ENCODE results near the gene TRMT10A. TPM values are rescaled to one million over a fixed set of nuclear protein-coding genes. Genes with fewer than 3 reads are reported as not detected.

TRMT10A gene
- total and polyA plus RNA-seq, 4 donors = 5.3 to 9.1 (median 8.1) TPM

GRCh38 chr4:99518601-99519295 is 45.1 kb downstream of the TRMT10A start:
- H3K4me3 ChIP-seq (ENCODE audit: low read depth, low read length) = no peak overlapping the region
- no peaks in the 10 kb centered on the region for H3K9me3 ChIP-seq (ENCODE audit: control insufficient read depth, insufficient read depth, low read length)
- no peak for DNase-seq (ENCODE audit: low read depth in 4 of 6, low spot score in 6 of 6)
- H3K4me1 ChIP-seq (ENCODE audit: control insufficient read depth, insufficient read depth, low read length) = no peaks in the 10 kb centered on the region
- H3K27me3 ChIP-seq (ENCODE audit: control insufficient read depth, insufficient read depth, low read length) = no peaks in the 10 kb centered on the region
- 86% methylated on average over 1 of the region's 6 CpGs for WGBS (ENCODE audit: insufficient coverage)
- H3K36me3 ChIP-seq (ENCODE audit: control insufficient read depth, insufficient read depth, low read length) = no peaks in the 10 kb centered on the region
- H3K27ac ChIP-seq (ENCODE audit: low read depth, low read length) = no peak overlapping the region

DNA sequence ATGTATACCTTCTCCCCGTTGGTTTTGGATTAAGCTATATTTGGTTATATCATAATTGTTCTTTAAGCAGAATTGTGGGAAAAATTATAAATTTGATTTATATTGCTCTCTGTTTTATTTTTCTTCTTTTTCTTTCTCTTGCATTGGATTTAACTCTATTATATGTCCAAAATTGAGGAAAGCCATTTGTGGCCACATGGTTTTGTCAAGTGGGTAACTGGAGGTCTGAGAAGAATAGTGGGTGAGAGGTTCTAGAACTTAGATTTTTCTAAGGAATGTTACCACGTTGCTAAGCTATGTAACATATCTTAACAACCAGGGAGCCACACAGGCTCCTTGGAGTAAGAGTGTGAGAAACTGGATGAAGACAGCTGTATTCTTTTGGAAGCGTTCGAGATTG is 53.1 kb downstream of the TRMT10A start, which contains the start of gene C4orf17:
Gene C4orf17 (plus strand): TSS at position 301 of the 400 bp plus-strand sequence. CDS start 2,061 bp downstream, outside the sequence.
- DNase-seq (ENCODE audit: low read depth in 4 of 6, low spot score in 6 of 6) = no peak
- Histone ChIP-seq H3K4me1 (ENCODE audit: control insufficient read depth, insufficient read depth, low read length) (no peaks in the 10 kb centered on the region), H3K27me3 (ENCODE audit: control insufficient read depth, insufficient read depth, low read length) (no peaks in the 10 kb centered on the region), H3K27ac (ENCODE audit: low read depth, low read length) (no peak within 1 kb of the TSS), H3K9me3 (ENCODE audit: control insufficient read depth, insufficient read depth, low read length) (no peaks in the 10 kb centered on the region), H3K36me3 (ENCODE audit: control insufficient read depth, insufficient read depth, low read length) (no peaks in the 10 kb centered on the region), H3K4me3 (ENCODE audit: low read depth, low read length) (no peak within 1 kb of the TSS)
- no CpG with 5 or more reads among the region's 4 CpGs for WGBS (ENCODE audit: insufficient coverage)

DNA sequence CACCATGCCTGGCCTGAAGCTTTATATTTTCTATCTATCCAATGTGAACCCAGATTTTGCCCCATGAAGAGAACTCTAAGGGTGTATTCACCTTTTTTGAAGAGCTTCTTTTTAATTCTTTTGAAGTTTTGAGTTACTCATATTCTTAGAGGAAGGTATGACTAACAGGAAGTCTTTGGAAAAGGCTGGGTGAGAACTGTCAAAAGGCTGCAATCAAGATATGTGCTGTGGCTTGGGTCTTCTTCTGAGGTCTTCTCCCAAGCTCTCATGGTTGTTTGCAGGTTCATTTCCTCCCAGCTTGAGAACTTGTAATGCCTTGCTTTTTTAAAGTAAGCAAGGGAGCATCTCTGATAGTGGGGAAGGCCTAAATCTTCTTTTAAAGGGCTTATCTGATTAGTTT is 56.1 kb downstream of the TRMT10A start:
- Histone ChIP-seq H3K27ac (ENCODE audit: low read depth, low read length) (no peak overlapping the region), H3K4me3 (ENCODE audit: low read depth, low read length) (no peak overlapping the region), H3K9me3 (ENCODE audit: control insufficient read depth, insufficient read depth, low read length) (no peaks in the 10 kb centered on the region), H3K27me3 (ENCODE audit: control insufficient read depth, insufficient read depth, low read length) (no peaks in the 10 kb centered on the region), H3K4me1 (ENCODE audit: control insufficient read depth, insufficient read depth, low read length) (no peaks in the 10 kb centered on the region), H3K36me3 (ENCODE audit: control insufficient read depth, insufficient read depth, low read length) (no peaks in the 10 kb centered on the region)
- DNase-seq (ENCODE audit: low read depth in 4 of 6, low spot score in 6 of 6) = no peak

- H3K9me3 ChIP-seq (ENCODE audit: control insufficient read depth, insufficient read depth, low read length) = no peaks in the 10 kb centered on the region
- no peaks in the 10 kb centered on the region for H3K4me1 ChIP-seq (ENCODE audit: control insufficient read depth, insufficient read depth, low read length)
- no peaks in the 10 kb centered on the region for H3K36me3 ChIP-seq (ENCODE audit: control insufficient read depth, insufficient read depth, low read length)
- H3K4me3 ChIP-seq (ENCODE audit: low read depth, low read length) = no peak overlapping the region
- no CpG with 5 or more reads among the region's 1 CpG for WGBS (ENCODE audit: insufficient coverage)
- H3K27ac ChIP-seq (ENCODE audit: low read depth, low read length) = no peak overlapping the region
- DNase-seq (ENCODE audit: low read depth in 4 of 6, low spot score in 6 of 6) = no peak
- no peaks in the 10 kb centered on the region for H3K27me3 ChIP-seq (ENCODE audit: control insufficient read depth, insufficient read depth, low read length)
Observed at GRCh38 chr4:99507349-99507748, 56.5 kb downstream of the TRMT10A start.

DNA sequence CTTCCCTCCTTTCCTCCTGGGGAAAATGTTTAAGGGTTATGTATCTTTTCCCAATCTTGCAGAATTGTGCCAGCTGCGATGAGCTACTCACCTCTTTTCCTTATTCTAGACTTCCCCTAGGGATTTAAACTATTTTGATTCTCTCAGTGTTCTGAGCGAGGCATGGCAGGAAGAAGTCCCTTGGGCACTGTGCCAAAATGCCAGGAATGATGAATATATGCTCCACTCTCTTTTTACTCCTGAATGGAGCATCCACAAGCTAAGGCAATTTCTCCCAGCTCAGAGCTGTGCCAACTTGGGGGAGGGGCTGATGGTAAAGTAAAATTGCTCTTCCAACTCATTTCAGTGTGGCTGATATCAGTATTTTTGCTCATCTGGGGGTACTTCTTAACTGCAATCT is 57.1 kb downstream of the TRMT10A start:
- no peaks in the 10 kb centered on the region for H3K4me1 ChIP-seq (ENCODE audit: control insufficient read depth, insufficient read depth, low read length)
- no peak overlapping the region for H3K27ac ChIP-seq (ENCODE audit: low read depth, low read length)
- H3K9me3 ChIP-seq (ENCODE audit: control insufficient read depth, insufficient read depth, low read length) = no peaks in the 10 kb centered on the region
- H3K4me3 ChIP-seq (ENCODE audit: low read depth, low read length) = no peak overlapping the region
- H3K27me3 ChIP-seq (ENCODE audit: control insufficient read depth, insufficient read depth, low read length) = no peaks in the 10 kb centered on the region
- no CpG with 5 or more reads among the region's 2 CpGs for WGBS (ENCODE audit: insufficient coverage)
- peak in 2 of 6 donors; percentile 4 to 24 for DNase-seq (ENCODE audit: low read depth in 4 of 6, low spot score in 6 of 6)
- no peaks in the 10 kb centered on the region for H3K36me3 ChIP-seq (ENCODE audit: control insufficient read depth, insufficient read depth, low read length)

DNA sequence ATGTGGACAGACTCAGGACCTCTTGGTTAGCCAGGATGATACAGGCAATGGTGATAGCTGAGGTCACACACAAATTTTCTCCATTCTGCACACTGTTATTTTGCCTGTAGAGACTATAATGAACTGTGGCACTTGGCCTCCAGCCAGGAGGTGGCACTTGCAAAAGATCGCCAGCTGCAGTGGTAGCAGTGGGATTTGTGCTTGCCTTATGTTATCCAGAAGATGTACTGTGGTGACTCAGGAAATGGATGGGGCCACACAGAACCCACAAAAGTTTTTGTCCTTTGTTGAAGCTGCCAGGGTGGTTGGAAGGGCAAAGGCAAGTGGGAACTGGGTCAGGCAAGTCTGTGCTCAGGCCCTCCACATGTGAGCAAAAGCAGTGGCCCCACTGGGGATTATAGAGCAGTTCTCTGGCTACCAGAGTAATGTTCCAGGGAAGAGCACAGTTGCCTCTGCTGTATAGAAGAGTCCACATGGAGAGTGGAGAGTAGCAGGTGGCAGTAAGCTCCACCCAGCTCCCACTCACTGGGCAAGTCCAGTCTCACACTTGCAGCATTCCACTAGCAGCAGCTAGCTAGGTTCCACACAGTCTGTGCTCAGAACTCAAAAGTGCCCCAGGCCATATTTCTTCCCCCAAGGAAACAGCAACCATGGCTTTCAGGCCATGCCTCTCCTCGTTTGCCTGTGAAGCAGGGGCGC is 58.9 kb downstream of the TRMT10A start:
- Histone ChIP-seq H3K4me1 (ENCODE audit: control insufficient read depth, insufficient read depth, low read length) (no peaks in the 10 kb centered on the region), H3K9me3 (ENCODE audit: control insufficient read depth, insufficient read depth, low read length) (no peaks in the 10 kb centered on the region), H3K4me3 (ENCODE audit: low read depth, low read length) (no peak overlapping the region), H3K36me3 (ENCODE audit: control insufficient read depth, insufficient read depth, low read length) (no peaks in the 10 kb centered on the region), H3K27me3 (ENCODE audit: control insufficient read depth, insufficient read depth, low read length) (no peaks in the 10 kb centered on the region), H3K27ac (ENCODE audit: low read depth, low read length) (no peak overlapping the region)
- DNase-seq (ENCODE audit: low read depth in 4 of 6, low spot score in 6 of 6) = peak in 2 of 6 donors; percentile 4 to 5
- WGBS (ENCODE audit: insufficient coverage) = 60% methylated on average over 3 of the region's 3 CpGs

Other genes starting within 250 kb of the TRMT10A start
- 1 to 10 TPM; 2.4 to 8.4 TPM for gene ADH1B, start 242.6 kb downstream of the TRMT10A start, total RNA-seq
- gene ADH1B, start 242.6 kb downstream of the TRMT10A start, polyA plus RNA-seq (ENCODE audit: insufficient read length in 2 of 2) = under 1 TPM; 0.33 to 0.84 TPM
- gene ADH1C, start 211.3 kb downstream of the TRMT10A start, total RNA-seq = 1 to 10 TPM; 1.3 to 2.5 TPM
- 1 to 10 TPM; 1.4 to 1.5 TPM for gene ADH1C, start 211.3 kb downstream of the TRMT10A start, polyA plus RNA-seq (ENCODE audit: insufficient read length in 2 of 2)
- not detected for gene ADH7, start 128.7 kb downstream of the TRMT10A start, total RNA-seq
- not detected for gene ADH7, start 128.7 kb downstream of the TRMT10A start, polyA plus RNA-seq (ENCODE audit: insufficient read length in 2 of 2)
- not detected for gene C4orf17, start 53.0 kb downstream of the TRMT10A start, total RNA-seq
- not detected for gene C4orf17, start 53.0 kb downstream of the TRMT10A start, polyA plus RNA-seq (ENCODE audit: insufficient read length in 2 of 2)
- 1 to 10 TPM; 1.6 to 3.1 TPM for gene MTTP, start 10.8 kb upstream of the TRMT10A start, total RNA-seq
- gene MTTP, start 10.8 kb upstream of the TRMT10A start, polyA plus RNA-seq (ENCODE audit: insufficient read length in 2 of 2) = 1 to 10 TPM; 2.6 to 3.3 TPM
- gene C4orf54, start 93.8 kb upstream of the TRMT10A start, total RNA-seq = under 1 TPM; 0.06 to 0.20 TPM
- under 1 TPM in 1 of 2 donors, not detected in 1; 0.05 TPM for gene C4orf54, start 93.8 kb upstream of the TRMT10A start, polyA plus RNA-seq (ENCODE audit: insufficient read length in 2 of 2)

Data from spinal cord (tissue), 10 donors.